Neuronal stem cell (in vitro differentiated cells): ENCODE results near the gene RARA.
A peak's percentile ranks its signal among the peaks of the same experiment; 100 is the strongest.
"Not testable (repeated sequence)": the region's sequence is repeated elsewhere in the genome, so short reads cannot be mapped to it uniquely, and the experiment has no call there.

Experiments
- DNase-seq: peaks from one replicate; pipeline ENCODE4 v3.0.0-alpha.2; 2013; ENCODE audit warnings: low spot score
- H2AFZ ChIP-seq: one replicate; pipeline ENCODE4 v1.6.1; 2013; ENCODE audit warnings: mild to moderate bottlenecking, low read length, inconsistent platforms
- H2AK5ac ChIP-seq: 2 replicates; pipeline ENCODE4 v1.6.1; 2013; ENCODE audit warnings: low read depth, mild to moderate bottlenecking, inconsistent platforms, low read length, moderate library complexity, mixed read lengths
- H2BK120ac ChIP-seq: 2 replicates; pipeline ENCODE4 v1.6.1; 2013; ENCODE audit warnings: low read depth, mild to moderate bottlenecking, inconsistent platforms, low read length, moderate library complexity, mixed read lengths
- H2BK12ac ChIP-seq: one replicate; pipeline ENCODE4 v1.6.1; 2013; ENCODE audit warnings: low read length, inconsistent platforms
- H2BK15ac ChIP-seq: 2 replicates; pipeline ENCODE4 v1.6.1; 2013; ENCODE audit warnings: mild to moderate bottlenecking, low read length, inconsistent platforms, mixed read lengths
- H2BK5ac ChIP-seq: one replicate; pipeline ENCODE4 v1.6.1; 2013; ENCODE audit warnings: inconsistent platforms, mild to moderate bottlenecking, low read length, moderate library complexity
- H3K14ac ChIP-seq: one replicate; pipeline ENCODE4 v1.6.1; 2013; ENCODE audit warnings: low read length, inconsistent platforms
- H3K18ac ChIP-seq: 2 replicates; pipeline ENCODE4 v1.6.1; 2013; ENCODE audit warnings: low read length, inconsistent platforms
- H3K23ac ChIP-seq: 2 replicates; pipeline ENCODE4 v1.6.1; 2013; ENCODE audit warnings: low read depth, mild to moderate bottlenecking, mixed read lengths, low read length, inconsistent platforms; ENCODE audit not compliant: poor library complexity
- H3K27ac ChIP-seq: replicated peaks from 3 replicates; pipeline ENCODE4 v1.5.1; 2013; ENCODE audit warnings: low read length, inconsistent platforms
- H3K27me3 ChIP-seq, 3 experiments: 2 replicates each; pipeline ENCODE4 v1.6.1; 2013; ENCODE audit warnings: low read length in 3 of 3, mild to moderate bottlenecking in 2 of 3, inconsistent platforms in 1 of 3, low read depth in 1 of 3, mixed read lengths in 1 of 3, moderate library complexity in 1 of 3; ENCODE audit not compliant: control insufficient read depth in 3 of 3, insufficient read depth in 3 of 3
- H3K36me3 ChIP-seq, 2 donors: replicated peaks in 1 of 2; 2 replicates each; pipeline ENCODE4 v1.6.1; 2013; ENCODE audit warnings: low read length in 2 of 2; ENCODE audit not compliant: control insufficient read depth in 2 of 2, insufficient read depth in 2 of 2
- H3K4ac ChIP-seq: 2 replicates; pipeline ENCODE4 v1.6.1; 2013; ENCODE audit warnings: inconsistent platforms, mild to moderate bottlenecking, low read length, moderate library complexity
- H3K4me1 ChIP-seq, 2 donors: 1 replicate in 1 of 2; 2 replicates in 1 of 2; pipeline ENCODE4 v1.6.1; 2013; ENCODE audit warnings: low read length in 2 of 2, low read depth in 1 of 2; ENCODE audit not compliant: control insufficient read depth in 2 of 2, insufficient read depth in 1 of 2
- H3K4me2 ChIP-seq: one replicate; pipeline ENCODE4 v1.6.1; 2013; ENCODE audit warnings: mild to moderate bottlenecking, low read length, inconsistent platforms; ENCODE audit not compliant: insufficient read depth, poor library complexity, severe bottlenecking
- H3K4me3 ChIP-seq, 2 donors: 2 replicates each; pipeline ENCODE4 v1.5.1; 2013; ENCODE audit warnings: low read length in 2 of 2, mild to moderate bottlenecking in 2 of 2, inconsistent platforms in 1 of 2, moderate library complexity in 1 of 2
- H3K79me1 ChIP-seq: one replicate; pipeline ENCODE4 v1.6.1; 2013; ENCODE audit warnings: low read depth, mild to moderate bottlenecking, inconsistent platforms, low read length, moderate library complexity
- H3K9ac ChIP-seq: one replicate; pipeline ENCODE4 v1.6.1; 2013; ENCODE audit warnings: mild to moderate bottlenecking, low read depth, low read length, inconsistent platforms; ENCODE audit not compliant: poor library complexity
- H3K9me3 ChIP-seq, 2 donors: replicated peaks in 1 of 2; 2 replicates each; pipeline versions ENCODE3 to v1.6.1; 2013; ENCODE audit warnings: low read length in 2 of 2, mild to moderate bottlenecking in 2 of 2, inconsistent platforms in 1 of 2, low read depth in 1 of 2, mixed read lengths in 1 of 2, moderate library complexity in 1 of 2; ENCODE audit not compliant: control insufficient read depth in 2 of 2, insufficient read depth in 1 of 2
- H4K8ac ChIP-seq: one replicate; pipeline ENCODE4 v1.6.1; 2013; ENCODE audit warnings: low read depth, mild to moderate bottlenecking, inconsistent platforms, low read length, moderate library complexity
- H4K91ac ChIP-seq: one replicate; pipeline ENCODE4 v1.6.1; 2013; ENCODE audit warnings: low read length, low read depth, mild to moderate bottlenecking, inconsistent platforms; ENCODE audit not compliant: poor library complexity
- WGBS, 2 donors: extraction: QIAGEN DNeasy Blood & Tissue Kit; methylation state at CpG; one replicate each; pipeline ENCODE4 v1.1.7; 2013; ENCODE audit warnings: missing lambda C conversion rate in 2 of 2, mixed read lengths in 1 of 2; ENCODE audit not compliant: insufficient read length in 2 of 2, insufficient replicate concordance in 1 of 2; ENCODE audit errors: extremely low coverage in 2 of 2; 5-methylcytosine and 5-hydroxymethylcytosine counted together

Gene RARA

DNA sequence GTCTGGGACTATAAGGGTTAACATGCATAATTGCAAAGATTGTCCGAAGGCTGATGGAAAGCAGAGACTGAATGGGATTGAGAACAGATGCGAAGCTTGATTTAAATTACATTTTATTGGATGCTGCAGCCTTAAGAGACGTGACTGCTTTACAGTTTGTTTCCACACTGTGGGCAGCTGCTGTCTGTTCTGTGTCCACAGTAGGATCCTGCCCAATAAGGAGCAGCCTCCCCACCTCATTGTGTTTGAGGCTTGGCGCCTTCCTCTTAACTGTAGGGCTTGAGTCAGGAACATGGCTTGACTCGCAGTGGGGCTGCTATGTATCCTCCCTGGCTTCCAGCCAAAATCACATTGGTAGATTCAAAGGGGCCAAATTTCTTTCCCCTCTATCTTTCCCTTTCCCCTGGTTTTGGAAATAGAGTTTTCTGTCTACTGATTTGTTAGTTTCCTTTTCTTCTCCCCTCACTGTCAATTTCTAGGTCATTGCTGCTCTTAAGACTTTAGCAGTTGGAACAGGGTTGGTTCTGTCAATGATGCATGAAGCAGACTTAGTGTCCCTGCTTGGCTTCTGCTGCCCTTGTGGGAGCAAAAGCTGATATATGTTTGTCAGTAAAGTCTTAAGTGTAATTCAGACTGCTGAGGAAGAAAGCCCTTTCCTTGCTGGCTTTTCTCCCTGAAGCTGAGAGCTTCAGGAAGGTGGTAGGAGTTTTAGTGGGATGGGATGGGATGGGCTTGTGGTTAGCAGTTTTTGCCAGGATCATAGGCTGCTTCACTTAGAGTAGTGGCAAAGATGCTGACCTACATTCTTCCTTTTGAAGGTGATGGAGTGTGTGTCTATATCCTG, 5.0 kb upstream of the RARA start:
- Histone ChIP-seq H2BK120ac (no peak overlapping the region), H3K27me3 (no peaks in the 10 kb centered on the region), H3K4ac (no peak overlapping the region), H3K4me3 (no peak overlapping the region), H3K9ac (no peak overlapping the region), H2AFZ (no peak overlapping the region), H2BK15ac (no peak overlapping the region), H2BK12ac (no peak overlapping the region), H2BK5ac (no peak overlapping the region), H3K14ac (no peak overlapping the region), H3K36me3 (peaks cover 22 to 57% of the 10 kb centered on the region in 2 donors), H3K18ac (no peak overlapping the region), H3K27ac (no peak overlapping the region), H4K8ac (no peak overlapping the region), H4K91ac (no peak overlapping the region), H3K23ac (no peak overlapping the region), H3K79me1 (no peaks in the 10 kb centered on the region), H3K4me2 (no peak overlapping the region), H2AK5ac (no peak overlapping the region), H3K4me1 (peaks cover 17 to 21% of the 10 kb centered on the region in 2 donors), H3K9me3 (no peaks in the 10 kb centered on the region)
- WGBS, 2 donors: no CpG with 5 or more reads among the region's 5 CpGs
- no peak for DNase-seq

DNA sequence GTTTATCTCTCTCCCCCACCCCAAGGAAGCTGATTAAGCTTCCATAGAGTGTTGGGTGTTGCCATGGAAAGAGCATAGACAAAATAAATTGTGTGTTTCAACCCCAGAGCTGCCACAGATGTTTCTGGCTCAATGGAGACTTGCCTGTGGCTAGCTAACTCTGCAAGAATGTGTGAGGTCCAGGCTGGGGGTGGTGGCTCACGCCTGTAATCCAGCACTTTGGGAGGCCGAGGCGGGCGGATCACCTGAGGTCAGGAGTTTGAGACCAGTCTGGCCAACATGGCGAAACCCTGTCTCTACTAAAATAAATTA, 4.5 kb upstream of the RARA start:
- not testable (repeated sequence) for H2AK5ac ChIP-seq, H2BK120ac ChIP-seq, H3K4me2 ChIP-seq, H2BK5ac ChIP-seq, H4K91ac ChIP-seq, DNase-seq, H3K4ac ChIP-seq, H3K14ac ChIP-seq, H2AFZ ChIP-seq, H3K23ac ChIP-seq, H2BK15ac ChIP-seq, H3K9me3 ChIP-seq, H3K18ac ChIP-seq, H2BK12ac ChIP-seq, H4K8ac ChIP-seq, H3K27ac ChIP-seq, H3K9ac ChIP-seq, H3K27me3 ChIP-seq, H3K4me3 ChIP-seq, H3K79me1 ChIP-seq
- Histone ChIP-seq H3K4me1 (peaks cover 19 to 26% of the 10 kb centered on the region in 2 donors), H3K36me3 (peaks cover 19 to 51% of the 10 kb centered on the region in 2 donors)
- no CpG with 5 or more reads among the region's 5 CpGs for WGBS, 2 donors

DNA sequence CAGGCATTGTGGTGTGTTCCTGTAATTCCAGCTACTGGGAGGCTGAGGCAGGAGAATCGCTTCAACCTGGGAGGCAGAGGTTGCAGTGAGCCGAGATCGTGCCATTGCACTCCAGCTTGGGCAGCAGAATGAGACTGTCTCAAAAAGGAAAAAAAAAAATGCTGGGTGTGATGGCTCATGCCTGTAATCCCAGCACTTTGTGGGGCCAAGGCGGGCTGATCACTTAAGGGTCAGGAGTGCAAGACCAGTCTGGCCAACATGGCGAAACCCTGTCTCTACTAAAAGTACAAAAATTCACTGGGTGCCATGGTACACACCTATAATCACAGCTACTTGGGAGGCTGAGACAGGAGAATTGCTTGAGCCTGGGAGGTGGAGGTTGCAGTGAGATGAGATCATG, 4.1 kb upstream of the RARA start:
- H3K23ac ChIP-seq, H3K14ac ChIP-seq, H2AK5ac ChIP-seq, H3K27me3 ChIP-seq, H2BK15ac ChIP-seq, H3K4me2 ChIP-seq, H3K18ac ChIP-seq, H2BK12ac ChIP-seq, H4K91ac ChIP-seq, H3K9me3 ChIP-seq, H4K8ac ChIP-seq, H2AFZ ChIP-seq, H2BK120ac ChIP-seq, DNase-seq, H3K79me1 ChIP-seq, H2BK5ac ChIP-seq, H3K4ac ChIP-seq, H3K4me3 ChIP-seq, H3K27ac ChIP-seq, H3K9ac ChIP-seq: not testable (repeated sequence)
- WGBS, 2 donors: no CpG with 5 or more reads among the region's 5 CpGs
- H3K4me1 ChIP-seq: peaks cover 20 to 27% of the 10 kb centered on the region in 2 donors
- H3K36me3 ChIP-seq: peaks cover 18 to 48% of the 10 kb centered on the region in 2 donors

DNA sequence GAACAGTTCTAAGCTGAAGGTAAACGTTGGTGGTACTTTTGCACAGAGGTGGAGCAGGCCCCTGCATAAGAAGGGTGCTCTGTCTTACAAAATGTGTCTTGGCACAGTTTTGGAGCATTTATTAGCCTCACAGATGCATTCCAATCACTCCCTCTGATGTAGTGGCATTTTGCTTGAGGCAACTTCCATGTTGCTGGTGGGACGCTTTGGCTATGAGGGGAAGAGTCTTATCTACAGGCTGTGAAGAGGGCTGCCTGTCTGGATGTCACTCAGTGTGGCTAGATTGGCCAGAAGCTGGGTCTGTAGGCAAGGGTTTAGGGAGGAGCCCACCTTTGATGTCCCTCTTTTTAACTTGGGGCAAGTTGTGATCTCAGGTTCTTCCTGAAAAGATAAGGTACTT, 2.6 kb upstream of the RARA start:
- Histone ChIP-seq H3K27me3 (no peaks in the 10 kb centered on the region), H3K4me2 (no peak overlapping the region), H2BK120ac (no peak overlapping the region), H3K36me3 (peaks cover 9 to 34% of the 10 kb centered on the region in 2 donors), H4K8ac (no peak overlapping the region), H2BK12ac (no peak overlapping the region), H4K91ac (no peak overlapping the region), H3K27ac (peak overlapping the region; percentile 47), H3K9me3 (no peaks in the 10 kb centered on the region), H3K79me1 (no peaks in the 10 kb centered on the region), H3K4ac (no peak overlapping the region), H3K4me3 (no peak overlapping the region), H3K4me1 (peaks cover 20 to 27% of the 10 kb centered on the region in 2 donors), H3K18ac (no peak overlapping the region), H2AFZ (no peak overlapping the region), H2BK5ac (no peak overlapping the region), H3K14ac (no peak overlapping the region), H2AK5ac (no peak overlapping the region), H3K9ac (no peak overlapping the region), H3K23ac (no peak overlapping the region), H2BK15ac (no peak overlapping the region)
- no CpG with 5 or more reads among the region's 2 CpGs for WGBS, 2 donors
- DNase-seq: no peak
